ENCODE data around the gene RRAS2. TPM values are rescaled to one million over a fixed set of nuclear protein-coding genes. Genes with fewer than 3 reads are reported as not detected.
"Not testable (repeated sequence)": the region's sequence is repeated elsewhere in the genome, so short reads cannot be mapped to it uniquely, and the experiment has no call there.

The RRAS2 gene
- total and polyA plus RNA-seq, 9 of the 15 experiments (the other 6 are each of a cell fraction or from before 2014, with no cell fraction given) = 9.4 to 47.5 (median 37.6) TPM

GRCh38 chr11:14408612-14409011 lies 49.6 kb upstream of the RRAS2 start:
- no peaks in the 10 kb centered on the region for H3K27me3 ChIP-seq (ENCODE audit: control insufficient read depth in 2 of 2, insufficient read depth in 2 of 2, low read length in 2 of 2)
- H3K4me2 ChIP-seq (ENCODE audit: insufficient read depth, low read length) = no peak overlapping the region
- no peak for TF ChIP-seq ZNF263 (CRISPR knock-in tag; IDR thresholded peaks at IDR 0.05; ENCODE audit: borderline replicate concordance)
- TF ChIP-seq TBP (optimal IDR thresholded peaks at IDR 0.05; ENCODE audit: low read depth, low read length) = peak; percentile 29
- H3K36me3 ChIP-seq (ENCODE audit: control insufficient read depth, insufficient read depth, low read length) = no peaks in the 10 kb centered on the region
- FAIRE-seq (no peak), DNase-seq (ENCODE audit: extremely low read depth in 1 of 4, low spot score in 3 of 4) (no peak), ATAC-seq (no peak)
- no peaks in the 10 kb centered on the region for H3K9me3 ChIP-seq (replicated peaks; ENCODE audit: control insufficient read depth, insufficient read depth, low read depth, low read length)
- H3K4me3 ChIP-seq = no peak overlapping the region
- intact Hi-C loops (cut with micrococcal nuclease) = no loop called here
- POLR2A ChIA-PET = no interaction called here
- peaks cover 0 to 2% of the 10 kb centered on the region in 2 experiments; a peak in 1 of 5 replicates for H3K4me1 ChIP-seq (replicated peaks in 1 of 2; ENCODE audit: control insufficient read depth in 2 of 2, insufficient read depth in 2 of 2, low read length in 2 of 2)
- no peaks in the 10 kb centered on the region for H3K79me2 ChIP-seq (ENCODE audit: control insufficient read depth, insufficient read depth, low read length)
- CTCF ChIA-PET (ENCODE audit: low intra/inter-chr PET ratio) = no interaction called here
- BruUV-seq (replicated peaks) = no TSS peak
- no peak overlapping the region for H2AFZ ChIP-seq (ENCODE audit: low read depth, low read length)
- no peak overlapping the region for H3K27ac ChIP-seq (ENCODE audit: extremely low read depth, low read depth, low read length)
- WGBS (ENCODE audit: insufficient coverage, low coverage, missing lambda C conversion rate) = 17% methylated on average over 2 of the region's 2 CpGs
- no peaks in the 10 kb centered on the region for H4K20me1 ChIP-seq (replicated peaks; ENCODE audit: control insufficient read depth, insufficient read depth, low read length)
- H3K9me1 ChIP-seq (ENCODE audit: control insufficient read depth, insufficient read depth, low read length) = no peaks in the 10 kb centered on the region
- in situ Hi-C loops (cut with MboI) = no loop called here
- H3K9ac ChIP-seq (ENCODE audit: insufficient read depth in 1 of 2, low read depth in 2 of 2, low read length in 2 of 2) = no peak overlapping the region

- H4K20me1 ChIP-seq (replicated peaks; ENCODE audit: control insufficient read depth, insufficient read depth, low read length); ATAC-seq; H2AFZ ChIP-seq (ENCODE audit: low read depth, low read length); H3K9me3 ChIP-seq (replicated peaks; ENCODE audit: control insufficient read depth, insufficient read depth, low read depth, low read length); H3K36me3 ChIP-seq (ENCODE audit: control insufficient read depth, insufficient read depth, low read length); H3K79me2 ChIP-seq (ENCODE audit: control insufficient read depth, insufficient read depth, low read length); H3K27me3 ChIP-seq (ENCODE audit: control insufficient read depth in 2 of 2, insufficient read depth in 2 of 2, low read length in 2 of 2); FAIRE-seq; H3K4me3 ChIP-seq; H3K9me1 ChIP-seq (ENCODE audit: control insufficient read depth, insufficient read depth, low read length); intact Hi-C loops (cut with micrococcal nuclease); H3K4me2 ChIP-seq (ENCODE audit: insufficient read depth, low read length); in situ Hi-C loops (cut with MboI); DNase-seq (ENCODE audit: extremely low read depth in 1 of 4, low spot score in 3 of 4); H3K9ac ChIP-seq (ENCODE audit: insufficient read depth in 1 of 2, low read depth in 2 of 2, low read length in 2 of 2); BruUV-seq (replicated peaks); H3K27ac ChIP-seq (ENCODE audit: extremely low read depth, low read depth, low read length); H3K4me1 ChIP-seq (replicated peaks in 1 of 2; ENCODE audit: control insufficient read depth in 2 of 2, insufficient read depth in 2 of 2, low read length in 2 of 2); CTCF ChIA-PET (ENCODE audit: low intra/inter-chr PET ratio): not testable (repeated sequence)
- whole genome bisulfite sequencing (ENCODE audit: insufficient coverage, low coverage, missing lambda C conversion rate) = 33% methylated on average over 2 of the region's 2 CpGs
- POLR2A ChIA-PET = interaction anchor here (0.6 to 1.5 kb wide), 2 partner anchors 28 to 145 kb away, joined by 4 to 5 read pairs; no protein-coding TSS in a partner anchor
Observed at GRCh38 chr11:14406116-14406515, 47.1 kb upstream of the RRAS2 start.
